Measurements from ENCODE around the gene ZNF419. TPM values are rescaled to one million over a fixed set of nuclear protein-coding genes. Genes with fewer than 3 reads are reported as not detected.
A peak's percentile ranks its signal among the peaks of the same experiment; 100 is the strongest.

Gene ZNF419
- polyA plus RNA-seq, 1 experiment = 11.1 TPM

DNA sequence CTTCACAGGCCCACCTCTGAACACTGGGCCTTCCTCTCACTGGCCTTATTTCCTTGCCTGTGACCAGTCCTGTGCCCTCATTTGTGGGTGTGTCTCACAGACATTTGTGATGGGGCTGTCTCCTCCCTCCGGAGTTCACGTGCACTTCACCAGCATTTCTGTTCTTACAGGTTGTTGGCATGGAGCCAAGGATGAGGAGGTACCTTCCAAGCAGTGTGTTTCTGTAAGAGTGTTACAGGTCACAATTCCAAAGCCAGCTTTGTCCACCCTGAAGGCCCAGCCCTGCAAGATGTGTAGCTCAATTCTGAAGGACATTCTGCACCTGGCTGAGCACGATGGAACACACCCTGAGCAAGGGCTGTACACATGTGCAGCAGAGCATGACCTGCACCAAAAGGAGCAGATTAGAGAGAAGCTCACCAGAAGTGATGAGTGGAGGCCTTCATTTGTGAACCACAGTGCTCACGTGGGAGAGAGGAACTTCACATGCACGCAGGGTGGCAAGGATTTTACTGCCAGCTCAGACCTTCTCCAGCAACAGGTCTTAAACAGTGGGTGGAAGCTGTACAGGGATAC is 44.3 kb upstream of the ZNF419 start:
- peaks cover 64% of the 10 kb centered on the region for H3K9me3 ChIP-seq (ENCODE audit: control insufficient read depth, insufficient read depth, low read length)
- POLR2A ChIA-PET = no interaction called here

DNA sequence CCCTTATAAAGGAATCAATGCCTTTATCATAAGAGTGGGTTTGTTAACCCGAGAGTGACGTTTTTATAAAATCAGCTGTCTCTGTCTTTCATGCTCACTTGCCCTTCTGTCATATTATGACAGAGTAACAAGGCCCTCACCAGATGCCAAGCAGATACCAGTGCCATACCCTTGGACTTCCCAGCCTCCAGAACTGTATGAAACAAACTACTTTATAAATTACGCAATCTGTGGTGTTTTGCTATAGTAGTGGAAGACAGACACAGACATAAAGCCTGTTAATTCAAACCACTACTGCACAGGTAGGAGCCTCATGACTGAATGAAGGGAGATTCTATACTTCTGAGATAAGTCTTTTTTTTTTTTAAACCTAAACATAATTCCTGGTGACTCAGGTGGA is 35.2 kb upstream of the ZNF419 start:
- DNase-seq (ENCODE audit: low read depth, low spot score) = no peak
- TF ChIP-seq, protein P1, sequence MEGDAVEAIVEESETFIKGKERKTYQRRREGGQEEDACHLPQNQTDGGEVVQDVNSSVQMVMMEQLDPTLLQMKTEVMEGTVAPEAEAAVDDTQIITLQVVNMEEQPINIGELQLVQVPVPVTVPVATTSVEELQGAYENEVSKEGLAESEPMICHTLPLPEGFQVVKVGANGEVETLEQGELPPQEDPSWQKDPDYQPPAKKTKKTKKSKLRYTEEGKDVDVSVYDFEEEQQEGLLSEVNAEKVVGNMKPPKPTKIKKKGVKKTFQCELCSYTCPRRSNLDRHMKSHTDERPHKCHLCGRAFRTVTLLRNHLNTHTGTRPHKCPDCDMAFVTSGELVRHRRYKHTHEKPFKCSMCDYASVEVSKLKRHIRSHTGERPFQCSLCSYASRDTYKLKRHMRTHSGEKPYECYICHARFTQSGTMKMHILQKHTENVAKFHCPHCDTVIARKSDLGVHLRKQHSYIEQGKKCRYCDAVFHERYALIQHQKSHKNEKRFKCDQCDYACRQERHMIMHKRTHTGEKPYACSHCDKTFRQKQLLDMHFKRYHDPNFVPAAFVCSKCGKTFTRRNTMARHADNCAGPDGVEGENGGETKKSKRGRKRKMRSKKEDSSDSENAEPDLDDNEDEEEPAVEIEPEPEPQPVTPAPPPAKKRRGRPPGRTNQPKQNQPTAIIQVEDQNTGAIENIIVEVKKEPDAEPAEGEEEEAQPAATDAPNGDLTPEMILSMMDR (IDR thresholded peaks at IDR 0.05; ENCODE audit: low read depth, low read length) = no peak
- ChIA-PET CTCF (no interaction called here), POLR2A (no interaction called here)
- no peak overlapping the region for H3K4me3 ChIP-seq (ENCODE audit: low read depth, low read length)
- no peak overlapping the region for H3K27ac ChIP-seq (ENCODE audit: low read depth, low read length)
- H3K27me3 ChIP-seq (ENCODE audit: control insufficient read depth, insufficient read depth, low read length) = no peaks in the 10 kb centered on the region
- H3K9me3 ChIP-seq (ENCODE audit: control insufficient read depth, insufficient read depth, low read length) = peaks cover 15% of the 10 kb centered on the region

More for the DNA sequence above, 44.3 kb upstream of the ZNF419 start:
- no peak for DNase-seq (ENCODE audit: low read depth, low spot score)
- no peak overlapping the region for H3K27ac ChIP-seq (ENCODE audit: low read depth, low read length)
- CTCF ChIA-PET = no interaction called here
- H3K27me3 ChIP-seq (ENCODE audit: control insufficient read depth, insufficient read depth, low read length) = no peaks in the 10 kb centered on the region
- TF ChIP-seq, protein P1 (IDR thresholded peaks at IDR 0.05; ENCODE audit: low read depth, low read length) = no peak
- H3K4me3 ChIP-seq (ENCODE audit: low read depth, low read length) = no peak overlapping the region

DNA sequence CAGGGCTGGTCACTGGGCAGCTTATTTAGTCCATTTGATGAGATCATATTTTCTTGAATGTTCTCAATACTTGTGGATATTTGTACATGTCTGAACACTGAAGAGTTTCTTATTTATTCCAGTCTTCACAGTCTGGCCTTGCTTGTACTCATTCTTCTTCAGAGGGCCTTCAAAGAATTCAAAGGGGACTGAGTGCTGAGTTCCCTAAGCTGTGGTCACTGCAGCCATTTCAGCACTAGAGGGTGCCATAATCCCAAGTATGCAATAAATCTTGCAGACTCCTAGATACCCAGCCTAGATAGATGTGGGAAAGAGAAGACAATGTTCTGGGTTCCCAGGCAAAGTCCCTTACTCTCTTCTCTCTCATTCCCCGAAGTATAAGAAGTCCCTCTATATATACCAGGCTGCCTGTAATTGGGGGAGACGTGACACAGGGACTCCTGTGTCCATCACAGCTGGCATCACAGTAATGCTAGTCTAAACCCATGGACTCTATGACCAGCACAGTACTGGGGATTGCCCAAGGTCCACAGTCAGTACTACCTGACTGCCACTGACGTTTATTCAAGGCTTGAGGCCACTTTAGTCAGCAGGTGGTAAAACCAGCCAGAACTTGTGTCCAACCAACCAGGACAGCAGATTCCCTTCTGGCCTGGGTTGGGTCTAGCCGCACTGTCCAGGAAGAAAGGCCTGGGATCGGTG is 21.7 kb upstream of the ZNF419 start:
- Histone ChIP-seq H3K4me3 (ENCODE audit: low read depth, low read length) (no peak overlapping the region), H3K9me3 (ENCODE audit: control insufficient read depth, insufficient read depth, low read length) (peaks cover 36% of the 10 kb centered on the region), H3K27me3 (ENCODE audit: control insufficient read depth, insufficient read depth, low read length) (no peaks in the 10 kb centered on the region), H3K27ac (ENCODE audit: low read depth, low read length) (no peak overlapping the region)
- CTCF ChIA-PET = interaction anchor here (0.6 kb wide), 2 partner anchors 996 to 1290 kb away, joined by 4 read pairs; no protein-coding TSS in a partner anchor
- POLR2A ChIA-PET = no interaction called here
- no peak for DNase-seq (ENCODE audit: low read depth, low spot score)
- TF ChIP-seq, protein P1 (IDR thresholded peaks at IDR 0.05; ENCODE audit: low read depth, low read length) = peak; percentile 25; the same call in 1 of the 2 replicates

DNA sequence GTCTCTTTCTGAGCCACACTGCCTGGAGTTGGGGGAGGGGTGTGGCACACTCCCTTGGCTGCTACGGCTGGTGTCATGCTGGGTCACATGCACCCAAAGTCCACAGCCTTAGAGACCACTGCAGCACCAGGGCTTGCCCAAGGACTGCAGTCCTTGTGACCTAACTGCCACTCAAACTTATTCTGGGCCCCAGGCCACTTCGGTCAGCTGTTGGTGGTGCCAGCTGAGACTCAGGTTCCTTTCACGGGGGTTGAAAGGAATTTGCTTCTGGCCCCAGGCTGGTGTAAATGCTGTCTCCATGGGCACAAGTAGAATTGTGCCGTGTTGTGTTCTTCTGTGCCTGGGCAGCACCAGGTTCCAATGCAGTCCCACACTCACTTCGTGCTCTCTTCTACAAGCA is 21.1 kb upstream of the ZNF419 start:
- Histone ChIP-seq H3K9me3 (ENCODE audit: control insufficient read depth, insufficient read depth, low read length) (peaks cover 36% of the 10 kb centered on the region), H3K4me3 (ENCODE audit: low read depth, low read length) (no peak overlapping the region), H3K27me3 (ENCODE audit: control insufficient read depth, insufficient read depth, low read length) (no peaks in the 10 kb centered on the region), H3K27ac (ENCODE audit: low read depth, low read length) (no peak overlapping the region)
- ChIA-PET POLR2A (no interaction called here), CTCF (no interaction called here)
- DNase-seq (ENCODE audit: low read depth, low spot score) = no peak
- TF ChIP-seq, protein P1 (IDR thresholded peaks at IDR 0.05; ENCODE audit: low read depth, low read length) = no peak

DNA sequence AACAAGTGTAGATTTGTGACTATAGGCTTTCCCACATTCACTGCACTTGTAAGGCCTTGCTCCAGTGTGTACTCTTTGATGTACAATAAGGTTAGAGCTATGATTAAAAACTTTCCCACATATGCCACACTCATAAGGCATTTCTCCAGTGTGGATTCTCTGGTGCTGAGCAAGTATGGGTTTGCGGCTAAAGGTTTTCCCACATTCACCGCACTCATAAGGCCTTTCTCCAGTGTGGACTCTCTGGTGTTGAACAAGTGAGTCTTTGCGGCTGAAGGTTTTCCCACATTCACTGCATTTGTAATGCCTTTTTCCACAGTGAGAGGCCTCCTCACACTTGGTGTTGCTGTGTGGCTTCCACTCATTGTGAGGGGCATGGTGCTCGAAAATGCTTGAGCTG is 13.9 kb upstream of the ZNF419 start:
- Histone ChIP-seq H3K4me3 (ENCODE audit: low read depth, low read length) (no peak overlapping the region), H3K27ac (ENCODE audit: low read depth, low read length) (no peak overlapping the region), H3K9me3 (ENCODE audit: control insufficient read depth, insufficient read depth, low read length) (peaks cover 54% of the 10 kb centered on the region), H3K27me3 (ENCODE audit: control insufficient read depth, insufficient read depth, low read length) (no peaks in the 10 kb centered on the region)
- no peak for DNase-seq (ENCODE audit: low read depth, low spot score)
- TF ChIP-seq, protein P1 (IDR thresholded peaks at IDR 0.05; ENCODE audit: low read depth, low read length) = no peak
- ChIA-PET POLR2A (no interaction called here), CTCF (no interaction called here)
